Endothelial cell of umbilical vein (primary cell): ENCODE measurements around the gene C2.

ENCODE experiments used
- CTCF ChIP-seq, 2 donors: IDR thresholded peaks; 1 replicate in 1 of 2; 2 replicates in 1 of 2; pipeline ENCODE4 v1.5.1; 2011; ENCODE audit warnings: low read length in 2 of 2, mild to moderate bottlenecking in 2 of 2, moderate library complexity in 2 of 2, control low read depth in 1 of 2, inconsistent platforms in 1 of 2, low read depth in 1 of 2; ENCODE audit not compliant: insufficient read depth in 1 of 2; ENCODE audit errors: extremely low read depth in 1 of 2
- POLR2A ChIP-seq: IDR thresholded peaks from 2 replicates; pipeline ENCODE4 v1.6.1; 2012; ENCODE audit warnings: low read depth, mild to moderate bottlenecking, control low read depth, low read length
- POLR2AphosphoS5 ChIP-seq: IDR thresholded peaks from 2 replicates; pipeline ENCODE4 v1.6.1; 2012; ENCODE audit warnings: low read depth, mild to moderate bottlenecking, control low read depth, low read length, moderate library complexity; ENCODE audit not compliant: insufficient read depth

GRCh38 chr6:31966506-31966905 is 39.0 kb downstream of the C2 start:
- no peak for TF ChIP-seq POLR2A
- TF ChIP-seq POLR2AphosphoS5, result no peak
- no peak for TF ChIP-seq CTCF (IDR thresholded peaks at IDR 0.05; ENCODE audit: extremely low read depth in 1 of 2, insufficient read depth in 1 of 2, low read depth in 1 of 2, low read length in 2 of 2)
